ENCODE data around the gene PRAC1. TPM values are rescaled to one million over a fixed set of nuclear protein-coding genes. Genes with fewer than 3 reads are reported as not detected.

The PRAC1 gene
- total RNA-seq, 2 donors from 2014 or later = not detected

GRCh38 chr17:48715496-48716399, 6.6 kb downstream of the PRAC1 start:
- no peak overlapping the region for H3K4me3 Mint-ChIP-seq
- H3K27me3 Mint-ChIP-seq (ENCODE audit: insufficient read depth) = peaks cover 98% of the 10 kb centered on the region
- DNase-seq = no peak
- no peak overlapping the region for H3K27ac Mint-ChIP-seq
- H3K9ac ChIP-seq (ENCODE audit: extremely low read depth, low read length, poor library complexity, severe bottlenecking) = no peak overlapping the region
- H3K27me3 ChIP-seq (ENCODE audit: control insufficient read depth, insufficient read depth, low read length, poor library complexity, severe bottlenecking) = peaks cover 100% of the 10 kb centered on the region
- H3K9me3 Mint-ChIP-seq = no peaks in the 10 kb centered on the region
- no peak overlapping the region for H3K4me3 ChIP-seq (ENCODE audit: low read length)
- H3K36me3 Mint-ChIP-seq (ENCODE audit: low read depth) = no peaks in the 10 kb centered on the region
- H3K4me1 Mint-ChIP-seq = peaks cover 12% of the 10 kb centered on the region
- no peak for TF ChIP-seq CTCF (conservative IDR thresholded peaks at IDR 0.05)
- no peaks in the 10 kb centered on the region for H3K9me3 ChIP-seq (ENCODE audit: control insufficient read depth, low read length)
- H3K27ac ChIP-seq (ENCODE audit: low read depth, low read length) = no peak overlapping the region
- H3K4me1 ChIP-seq (ENCODE audit: control insufficient read depth, insufficient read depth, low read length) = no peaks in the 10 kb centered on the region
- WGBS, 2 experiments (ENCODE audit: insufficient coverage in 1 of 2, insufficient read length in 1 of 2) = 68 to 100% methylated on average over 1 to 5 of the region's 5 CpGs
- H3K36me3 ChIP-seq (ENCODE audit: control insufficient read depth, insufficient read depth, low read length) = no peaks in the 10 kb centered on the region

GRCh38 chr17:48711128-48711527, 11.2 kb downstream of the PRAC1 start:
- Mint-ChIP-seq H3K4me3 (no peak overlapping the region), H3K36me3 (ENCODE audit: low read depth) (no peaks in the 10 kb centered on the region), H3K4me1 (no peaks in the 10 kb centered on the region), H3K27ac (no peak overlapping the region), H3K9me3 (no peaks in the 10 kb centered on the region), H3K27me3 (ENCODE audit: insufficient read depth) (peaks cover 96% of the 10 kb centered on the region)
- Histone ChIP-seq H3K36me3 (ENCODE audit: control insufficient read depth, insufficient read depth, low read length) (no peaks in the 10 kb centered on the region), H3K27me3 (ENCODE audit: control insufficient read depth, insufficient read depth, low read length, poor library complexity, severe bottlenecking) (peaks cover 99% of the 10 kb centered on the region), H3K4me3 (ENCODE audit: low read length) (no peak overlapping the region), H3K4me1 (ENCODE audit: control insufficient read depth, insufficient read depth, low read length) (no peaks in the 10 kb centered on the region), H3K9ac (ENCODE audit: extremely low read depth, low read length, poor library complexity, severe bottlenecking) (no peak overlapping the region), H3K27ac (ENCODE audit: low read depth, low read length) (no peak overlapping the region), H3K9me3 (ENCODE audit: control insufficient read depth, low read length) (no peaks in the 10 kb centered on the region)
- no peak for TF ChIP-seq CTCF (conservative IDR thresholded peaks at IDR 0.05)
- 88 to 92% methylated on average over 3 to 4 of the region's 4 CpGs for WGBS, 2 experiments (ENCODE audit: insufficient coverage in 1 of 2, insufficient read length in 1 of 2)
- peak; percentile 52 for DNase-seq

- H3K4me3 Mint-ChIP-seq = no peak overlapping the region
- no peak overlapping the region for H3K27ac Mint-ChIP-seq
- 89 to 93% methylated on average over 9 to 11 of the region's 11 CpGs for WGBS, 2 experiments (ENCODE audit: insufficient coverage in 1 of 2, insufficient read length in 1 of 2)
- H3K9me3 ChIP-seq (ENCODE audit: control insufficient read depth, low read length) = no peaks in the 10 kb centered on the region
- H3K27me3 Mint-ChIP-seq (ENCODE audit: insufficient read depth) = peaks cover 96% of the 10 kb centered on the region
- H3K4me1 Mint-ChIP-seq = no peaks in the 10 kb centered on the region
- H3K4me3 ChIP-seq (ENCODE audit: low read length) = no peak overlapping the region
- H3K4me1 ChIP-seq (ENCODE audit: control insufficient read depth, insufficient read depth, low read length) = no peaks in the 10 kb centered on the region
- H3K27ac ChIP-seq (ENCODE audit: low read depth, low read length) = no peak overlapping the region
- no peak overlapping the region for H3K9ac ChIP-seq (ENCODE audit: extremely low read depth, low read length, poor library complexity, severe bottlenecking)
- no peaks in the 10 kb centered on the region for H3K36me3 Mint-ChIP-seq (ENCODE audit: low read depth)
- DNase-seq = peak; percentile 37
- H3K27me3 ChIP-seq (ENCODE audit: control insufficient read depth, insufficient read depth, low read length, poor library complexity, severe bottlenecking) = peaks cover 91% of the 10 kb centered on the region
- no peaks in the 10 kb centered on the region for H3K36me3 ChIP-seq (ENCODE audit: control insufficient read depth, insufficient read depth, low read length)
- TF ChIP-seq CTCF (conservative IDR thresholded peaks at IDR 0.05) = no peak
- no peaks in the 10 kb centered on the region for H3K9me3 Mint-ChIP-seq
Measured at GRCh38 chr17:48704361-48705248, 17.7 kb downstream of the PRAC1 start.

Data from endodermal cell (in vitro differentiated cells).